PC-9 (cell line): Measurements from ENCODE around the gene CHIT1. TPM values are rescaled to one million over a fixed set of nuclear protein-coding genes. Genes with fewer than 3 reads are reported as not detected.

ENCODE experiments used
- BruUV-seq: library from RNA; stranded (reverse); fragments of 400-500 nt; replicated peaks from 2 replicates; lab custom pipeline; 2021; lab: Mats Ljungman, UMichigan
- CTCF ChIA-PET: fragments of 300-600 bp; sonication (Branson Sonifier 250); formaldehyde crosslinking; loops from one replicate; lab custom pipeline; 2022; ENCODE audit warnings: antibody characterized with exemption; lab: Charles Lee
- POLR2A ChIA-PET: fragments of 300-600 bp; sonication (Branson Sonifier 250); formaldehyde crosslinking; loops from one replicate; lab custom pipeline; 2022; ENCODE audit warnings: antibody characterized with exemption; ENCODE audit not compliant: unreplicated experiment; lab: Charles Lee
- DNase-seq, 2 experiments: peaks; one replicate each; pipeline versions ENCODE4 v3.0.0 to v3.0.0-alpha.2; 2015 to 2022; ENCODE audit warnings: mixed read lengths in 1 of 2
- H2AFZ ChIP-seq: fragments of 200-600 bp; sonication (generic); 2 replicates; pipeline ENCODE4 v1.8.1; 2017; ENCODE audit warnings: antibody characterized with exemption
- H3F3A ChIP-seq: fragments of 200-600 bp; sonication (generic); 2 replicates; pipeline ENCODE4 v1.8.1; 2017; ENCODE audit warnings: antibody characterized with exemption, mild to moderate bottlenecking, low read depth; ENCODE audit not compliant: insufficient read depth
- H3K27ac ChIP-seq: fragments of 200-600 bp; sonication (generic); 2 replicates; pipeline ENCODE4 v1.6.1; 2016; ENCODE audit warnings: mixed run types
- H3K27me3 ChIP-seq: fragments of 200-600 bp; sonication (generic); 2 replicates; pipeline ENCODE4 v1.6.1; 2016; ENCODE audit warnings: low read depth, mixed run types; ENCODE audit not compliant: insufficient read depth
- H3K36me3 ChIP-seq: fragments of 200-600 bp; sonication (generic); 2 replicates; pipeline ENCODE4 v1.6.1; 2016; ENCODE audit warnings: low read depth, mixed run types
- H3K4me1 ChIP-seq: fragments of 200-600 bp; sonication (generic); replicated peaks from 2 replicates; pipeline ENCODE4 v1.6.1; 2016; ENCODE audit warnings: mixed run types; ENCODE audit not compliant: insufficient read depth
- H3K4me2 ChIP-seq: fragments of 200-600 bp; sonication (generic); 2 replicates; pipeline ENCODE4 v1.6.1; 2017; ENCODE audit warnings: mixed run types
- H3K4me3 ChIP-seq: fragments of 200-600 bp; sonication (generic); 2 replicates; pipeline ENCODE4 v1.6.1; 2016; ENCODE audit warnings: mixed run types
- H3K79me2 ChIP-seq: fragments of 200-600 bp; sonication (generic); 2 replicates; pipeline ENCODE4 v1.6.1; 2017; ENCODE audit warnings: low read depth, mixed run types
- H3K9me2 ChIP-seq: fragments of 200-600 bp; sonication (generic); 2 replicates; pipeline ENCODE4 v1.8.1; 2017; ENCODE audit warnings: mild to moderate bottlenecking; ENCODE audit not compliant: insufficient read depth
- H3K9me3 ChIP-seq: fragments of 200-600 bp; sonication (generic); 2 replicates; pipeline ENCODE4 v1.8.1; 2016; ENCODE audit warnings: low read depth; ENCODE audit not compliant: insufficient read depth
- H4K20me1 ChIP-seq: fragments of 200-600 bp; sonication (generic); 2 replicates; pipeline ENCODE4 v1.8.1; 2017; ENCODE audit not compliant: insufficient read depth
- CTCF ChIP-seq: fragments of 200-600 bp; sonication (generic); conservative IDR thresholded peaks from 2 replicates; pipeline ENCODE4 v1.6.1; 2017; ENCODE audit warnings: mixed run types, antibody characterized with exemption, mild to moderate bottlenecking, moderate library complexity
- EZH2 ChIP-seq: fragments of 200-600 bp; sonication (generic); IDR thresholded peaks from 2 replicates; pipeline ENCODE4 v1.8.0; 2017; ENCODE audit warnings: antibody characterized with exemption, low read depth
- intact Hi-C: fragments of 100-400 bp; cut with micrococcal nuclease; formaldehyde crosslinking; loops from one replicate; pipeline ENCODE4 v1.10.0; 2022; ENCODE audit not compliant: unreplicated experiment
- total RNA-seq: library from RNA; stranded (reverse); gene quantifications from 2 replicates; pipeline ENCODE4 v1.2.3, GENCODE V29; 2021

The CHIT1 gene
- total RNA-seq, 1 experiment from 2014 or later: not detected

- CTCF ChIA-PET: no interaction called here
- intact Hi-C loops: no loop called here
These were observed 39.5 kb downstream of the CHIT1 start for GRCh38 chr1:203189951-203190352.

GRCh38 chr1:203188686-203189232 lies 40.7 kb downstream of the CHIT1 start:
- Histone ChIP-seq H3K79me2 (no peaks in the 10 kb centered on the region), H3K27ac (no peak overlapping the region), H3K4me1 (no peaks in the 10 kb centered on the region), H3K27me3 (no peaks in the 10 kb centered on the region), H3K4me2 (no peak overlapping the region), H3K4me3 (no peak overlapping the region), H3K36me3 (no peaks in the 10 kb centered on the region), H4K20me1 (no peaks in the 10 kb centered on the region), H3F3A (no peaks in the 10 kb centered on the region), H2AFZ (no peak overlapping the region), H3K9me2 (no peaks in the 10 kb centered on the region), H3K9me3 (no peaks in the 10 kb centered on the region)
- ChIA-PET CTCF (no interaction called here), POLR2A (no interaction called here)
- no TSS peak for BruUV-seq
- intact Hi-C loops: no loop called here
- TF ChIP-seq EZH2 (no peak), CTCF (no peak)
- no peak for DNase-seq

More at GRCh38 chr1:203189951-203190352, 39.5 kb downstream of the CHIT1 start:
- Histone ChIP-seq H3K4me3 (no peak overlapping the region), H2AFZ (no peak overlapping the region), H3K9me2 (no peaks in the 10 kb centered on the region), H4K20me1 (no peaks in the 10 kb centered on the region), H3K36me3 (no peaks in the 10 kb centered on the region), H3F3A (no peaks in the 10 kb centered on the region), H3K27me3 (no peaks in the 10 kb centered on the region), H3K4me1 (no peaks in the 10 kb centered on the region), H3K4me2 (no peak overlapping the region), H3K27ac (no peak overlapping the region), H3K9me3 (no peaks in the 10 kb centered on the region), H3K79me2 (no peaks in the 10 kb centered on the region)
- no peak for DNase-seq
- no TSS peak for BruUV-seq
- POLR2A ChIA-PET: no interaction called here
- TF ChIP-seq EZH2: no peak
- no peak for TF ChIP-seq CTCF

GRCh38 chr1:203187689-203188264 lies 41.7 kb downstream of the CHIT1 start:
- no peak overlapping the region for H2AFZ ChIP-seq
- no peaks in the 10 kb centered on the region for H3K4me1 ChIP-seq
- TF ChIP-seq EZH2 (no peak), CTCF (no peak)
- H3K9me3 ChIP-seq: no peaks in the 10 kb centered on the region
- no peaks in the 10 kb centered on the region for H4K20me1 ChIP-seq
- H3K36me3 ChIP-seq: no peaks in the 10 kb centered on the region
- no TSS peak for BruUV-seq
- no peaks in the 10 kb centered on the region for H3K79me2 ChIP-seq
- no peaks in the 10 kb centered on the region for H3K27me3 ChIP-seq
- H3F3A ChIP-seq: no peaks in the 10 kb centered on the region
- H3K4me2 ChIP-seq: no peak overlapping the region
- intact Hi-C loops: no loop called here
- no peak overlapping the region for H3K4me3 ChIP-seq
- no peaks in the 10 kb centered on the region for H3K9me2 ChIP-seq
- CTCF ChIA-PET: interaction anchor here (0.6 kb wide), 1 partner anchor 71 kb away, joined by 3 read pairs; no protein-coding TSS in a partner anchor
- H3K27ac ChIP-seq: no peak overlapping the region
- POLR2A ChIA-PET: no interaction called here
- DNase-seq: no peak
